ENCODE results near the gene LIPT2. TPM values are rescaled to one million over a fixed set of nuclear protein-coding genes. Genes with fewer than 3 reads are reported as not detected.

The LIPT2 gene
- total RNA-seq, 4 donors from 2014 or later: 0.59 to 9.4 (median 6.1) TPM

- Histone ChIP-seq H3K9me3 (no peaks in the 10 kb centered on the region), H3K36me3 (peaks cover 0 to 25% (median 0%) of the 10 kb centered on the region in 3 donors), H3K27me3 (no peaks in the 10 kb centered on the region), H3K27ac (no peak overlapping the region), H3K4me3 (no peak overlapping the region), H3K4me1 (peaks cover 0 to 17% (median 0%) of the 10 kb centered on the region in 4 donors)
- no peak for DNase-seq (ENCODE audit: low spot score in 2 of 2)
- TF ChIP-seq POLR2A (IDR thresholded peaks at IDR 0.05) (no peak), CTCF (IDR thresholded peaks at IDR 0.05) (no peak), EP300 (IDR thresholded peaks at IDR 0.05) (no peak)
- WGBS, 2 donors: 0 to 50% methylated on average over 1 of the region's 1 CpG
Observed at GRCh38 chr11:74459584-74459983, 33.9 kb downstream of the LIPT2 start.

- TF ChIP-seq CTCF (IDR thresholded peaks at IDR 0.05) (no peak), POLR2A (IDR thresholded peaks at IDR 0.05) (no peak), EP300 (IDR thresholded peaks at IDR 0.05) (no peak)
- no peak for DNase-seq (ENCODE audit: low spot score in 2 of 2)
- H3K27me3 ChIP-seq: no peaks in the 10 kb centered on the region
- peaks cover 0 to 25% (median 0%) of the 10 kb centered on the region in 3 donors for H3K36me3 ChIP-seq
- H3K27ac ChIP-seq: no peak overlapping the region
- H3K4me1 ChIP-seq: peaks cover 0 to 11% (median 0%) of the 10 kb centered on the region in 4 donors
- H3K9me3 ChIP-seq: no peaks in the 10 kb centered on the region
- WGBS, 2 donors: 78 to 80% methylated on average over 6 of the region's 6 CpGs
- no peak overlapping the region for H3K4me3 ChIP-seq
Observed at GRCh38 chr11:74457356-74457755, 36.2 kb downstream of the LIPT2 start.

GRCh38 chr11:74453373-74453975, 40.0 kb downstream of the LIPT2 start:
- whole genome bisulfite sequencing, 2 donors: 31 to 39% methylated on average over 10 of the region's 10 CpGs
- Histone ChIP-seq H3K36me3 (peaks cover 0 to 14% (median 0%) of the 10 kb centered on the region in 3 donors), H3K4me3 (no peak overlapping the region), H3K9me3 (no peaks in the 10 kb centered on the region), H3K4me1 (peaks cover 0 to 3% (median 0%) of the 10 kb centered on the region in 4 donors), H3K27ac (no peak overlapping the region), H3K27me3 (no peaks in the 10 kb centered on the region)
- TF ChIP-seq EP300 (IDR thresholded peaks at IDR 0.05) (no peak), CTCF (IDR thresholded peaks at IDR 0.05) (peak; percentile 50 to 70 (median 62))
- DNase-seq (ENCODE audit: low spot score in 2 of 2): peak; percentile 36 to 64

DNA sequence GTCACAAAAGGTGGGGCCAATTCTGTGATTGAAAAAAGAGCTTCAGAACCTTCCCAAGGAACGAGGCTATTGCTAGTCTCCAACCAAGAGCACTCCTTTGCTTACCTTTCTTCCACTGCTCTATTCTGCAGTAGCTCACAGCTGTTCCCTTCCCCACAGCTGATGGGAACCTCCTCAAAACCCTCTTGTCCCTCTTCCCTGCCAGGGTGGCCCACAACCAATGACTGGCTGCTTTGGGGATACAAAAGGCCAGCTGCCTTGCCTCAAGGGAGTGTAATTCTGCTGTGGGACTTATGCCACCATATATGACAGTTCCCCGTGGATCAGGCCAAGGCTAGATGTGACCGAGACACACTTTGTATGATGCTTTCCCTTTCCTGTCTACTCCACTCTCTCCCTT, 41.2 kb downstream of the LIPT2 start:
- no peak overlapping the region for H3K27ac ChIP-seq
- no peaks in the 10 kb centered on the region for H3K27me3 ChIP-seq
- no peak overlapping the region for H3K4me3 ChIP-seq
- no peak for DNase-seq (ENCODE audit: low spot score in 2 of 2)
- TF ChIP-seq CTCF (IDR thresholded peaks at IDR 0.05): no peak
- TF ChIP-seq EP300 (IDR thresholded peaks at IDR 0.05): no peak
- no peak for TF ChIP-seq POLR2A (IDR thresholded peaks at IDR 0.05)
- 71 to 82% methylated on average over 3 of the region's 3 CpGs for WGBS, 2 donors
- H3K4me1 ChIP-seq: peaks cover 0 to 3% (median 0%) of the 10 kb centered on the region in 4 donors
- no peaks in the 10 kb centered on the region for H3K9me3 ChIP-seq
- peaks cover 0 to 9% (median 0%) of the 10 kb centered on the region in 3 donors for H3K36me3 ChIP-seq

GRCh38 chr11:74450318-74450717, 43.2 kb downstream of the LIPT2 start:
- Histone ChIP-seq H3K36me3 (no peaks in the 10 kb centered on the region), H3K27me3 (no peaks in the 10 kb centered on the region), H3K4me3 (no peak overlapping the region), H3K27ac (no peak overlapping the region), H3K9me3 (no peaks in the 10 kb centered on the region), H3K4me1 (peaks cover 0 to 3% (median 0%) of the 10 kb centered on the region in 4 donors)
- TF ChIP-seq CTCF (IDR thresholded peaks at IDR 0.05) (no peak), POLR2A (IDR thresholded peaks at IDR 0.05) (no peak), EP300 (IDR thresholded peaks at IDR 0.05) (no peak)
- DNase-seq (ENCODE audit: low spot score in 2 of 2): no peak
- WGBS, 2 donors: 70 to 78% methylated on average over 6 of the region's 6 CpGs
